ENCODE results near the gene FOXO3. TPM values are rescaled to one million over a fixed set of nuclear protein-coding genes. Genes with fewer than 3 reads are reported as not detected.

FOXO3 gene
- total and polyA plus RNA-seq, 2 donors from 2014 or later, result 9.4 to 76.1 TPM

DNA sequence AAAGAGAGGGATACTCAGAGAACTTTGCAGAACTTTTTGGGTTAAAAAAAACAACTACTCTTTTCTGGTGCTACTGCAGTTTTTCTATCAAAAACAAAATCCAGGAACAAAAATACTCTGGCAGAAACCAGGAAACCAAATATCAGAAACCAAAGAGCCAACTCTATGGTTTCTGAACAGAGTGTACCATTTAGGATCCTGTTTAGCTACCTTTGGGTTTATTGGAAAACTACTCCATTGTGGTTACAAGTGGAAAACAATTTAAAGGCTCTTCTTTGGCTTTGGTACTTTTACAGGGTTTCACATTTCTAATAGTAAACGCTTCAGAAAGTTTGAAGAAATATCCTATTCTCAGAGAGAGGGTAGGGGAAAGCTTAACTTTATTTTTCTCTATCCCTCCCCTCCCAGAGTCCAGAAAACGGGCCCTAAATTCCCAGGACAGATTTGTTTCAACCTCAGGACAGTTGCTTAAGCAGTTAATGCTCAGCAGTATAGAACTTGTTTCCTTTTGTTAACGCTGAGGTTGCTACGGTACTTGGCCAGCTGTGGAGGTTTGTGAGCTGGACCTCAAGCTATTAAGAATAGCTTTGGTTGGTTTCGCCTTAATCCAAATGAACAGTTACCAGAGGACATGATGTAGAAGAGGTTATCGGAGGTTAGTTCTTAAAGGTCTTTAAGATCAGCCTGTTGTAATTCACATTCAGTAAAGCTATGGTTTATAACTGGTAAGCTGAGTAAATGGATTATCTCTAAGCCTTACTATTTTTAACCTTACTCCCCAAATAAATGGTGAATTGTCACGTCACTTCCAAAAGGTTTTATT is 47.9 kb downstream of the FOXO3 start:
- Histone ChIP-seq H3K4me1 (ENCODE audit: control insufficient read depth in 2 of 3, insufficient read depth in 2 of 3, low read depth in 1 of 3, low read length in 3 of 3) (peaks cover 5 to 24% (median 11%) of the 10 kb centered on the region in 3 donors), H3K27ac (ENCODE audit: low read depth in 2 of 2, low read length in 2 of 2) (no peak overlapping the region), H3K36me3 (ENCODE audit: control insufficient read depth in 2 of 3, insufficient read depth in 3 of 3, low read length in 3 of 3) (no peaks in the 10 kb centered on the region), H3K4me3 (ENCODE audit: low read length in 3 of 3) (no peak overlapping the region), H3K9ac (ENCODE audit: low read length in 3 of 3) (no peak overlapping the region), H3K9me3 (ENCODE audit: control insufficient read depth in 2 of 3, insufficient read depth in 1 of 3, low read length in 3 of 3) (peaks cover 0 to 5% (median 0%) of the 10 kb centered on the region in 3 donors), H3K27me3 (ENCODE audit: control insufficient read depth, insufficient read depth, low read length) (no peaks in the 10 kb centered on the region)
- TF ChIP-seq, protein P1, sequence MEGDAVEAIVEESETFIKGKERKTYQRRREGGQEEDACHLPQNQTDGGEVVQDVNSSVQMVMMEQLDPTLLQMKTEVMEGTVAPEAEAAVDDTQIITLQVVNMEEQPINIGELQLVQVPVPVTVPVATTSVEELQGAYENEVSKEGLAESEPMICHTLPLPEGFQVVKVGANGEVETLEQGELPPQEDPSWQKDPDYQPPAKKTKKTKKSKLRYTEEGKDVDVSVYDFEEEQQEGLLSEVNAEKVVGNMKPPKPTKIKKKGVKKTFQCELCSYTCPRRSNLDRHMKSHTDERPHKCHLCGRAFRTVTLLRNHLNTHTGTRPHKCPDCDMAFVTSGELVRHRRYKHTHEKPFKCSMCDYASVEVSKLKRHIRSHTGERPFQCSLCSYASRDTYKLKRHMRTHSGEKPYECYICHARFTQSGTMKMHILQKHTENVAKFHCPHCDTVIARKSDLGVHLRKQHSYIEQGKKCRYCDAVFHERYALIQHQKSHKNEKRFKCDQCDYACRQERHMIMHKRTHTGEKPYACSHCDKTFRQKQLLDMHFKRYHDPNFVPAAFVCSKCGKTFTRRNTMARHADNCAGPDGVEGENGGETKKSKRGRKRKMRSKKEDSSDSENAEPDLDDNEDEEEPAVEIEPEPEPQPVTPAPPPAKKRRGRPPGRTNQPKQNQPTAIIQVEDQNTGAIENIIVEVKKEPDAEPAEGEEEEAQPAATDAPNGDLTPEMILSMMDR (IDR thresholded peaks at IDR 0.05; ENCODE audit: borderline replicate concordance, extremely low read depth, insufficient read depth), result no peak
- no peak for FAIRE-seq
- DNase-seq, result no peak
- intact Hi-C loops (cut with DNase I), result no loop called here

DNA sequence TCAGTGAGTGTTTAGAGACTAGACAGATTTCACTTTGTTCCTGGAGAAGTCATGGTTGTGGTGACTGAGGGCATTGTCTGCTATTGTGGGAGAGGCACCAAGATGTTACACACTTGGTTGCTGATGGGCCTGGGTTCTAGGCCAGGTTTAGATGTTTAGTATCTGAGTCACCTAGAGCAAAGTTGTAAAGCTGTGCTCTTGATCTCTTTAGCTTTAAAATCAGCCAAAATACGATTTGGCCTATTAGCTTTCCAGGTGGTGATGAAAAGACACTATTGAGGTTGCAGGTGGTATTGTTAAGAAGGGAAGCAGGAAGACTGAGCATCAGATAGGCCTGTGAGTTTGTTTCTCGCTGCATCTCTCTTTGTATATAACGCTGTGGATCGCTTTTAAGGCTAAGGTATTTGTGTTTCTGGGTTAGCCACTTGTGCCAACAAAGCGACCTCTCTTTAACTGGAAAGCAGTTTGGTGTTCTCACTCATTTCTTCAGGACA is 48.6 kb downstream of the FOXO3 start:
- intact Hi-C loops (cut with DNase I), result no loop called here
- Histone ChIP-seq H3K9me3 (ENCODE audit: control insufficient read depth in 2 of 3, insufficient read depth in 1 of 3, low read length in 3 of 3) (peaks cover 0 to 5% (median 0%) of the 10 kb centered on the region in 3 donors), H3K27me3 (ENCODE audit: control insufficient read depth, insufficient read depth, low read length) (no peaks in the 10 kb centered on the region), H3K9ac (ENCODE audit: low read length in 3 of 3) (no peak overlapping the region), H3K36me3 (ENCODE audit: control insufficient read depth in 2 of 3, insufficient read depth in 3 of 3, low read length in 3 of 3) (no peaks in the 10 kb centered on the region), H3K27ac (ENCODE audit: low read depth in 2 of 2, low read length in 2 of 2) (peak overlapping the region in 1 of 2 donors; percentile 23), H3K4me1 (ENCODE audit: control insufficient read depth in 2 of 3, insufficient read depth in 2 of 3, low read depth in 1 of 3, low read length in 3 of 3) (peaks cover 5 to 28% (median 11%) of the 10 kb centered on the region in 3 donors), H3K4me3 (ENCODE audit: low read length in 3 of 3) (no peak overlapping the region)
- FAIRE-seq (no peak), DNase-seq (no peak)
- TF ChIP-seq, protein P1 (IDR thresholded peaks at IDR 0.05; ENCODE audit: borderline replicate concordance, extremely low read depth, insufficient read depth), result no peak

- Histone ChIP-seq H3K27me3 (ENCODE audit: control insufficient read depth, insufficient read depth, low read length) (no peaks in the 10 kb centered on the region), H3K9me3 (ENCODE audit: control insufficient read depth in 2 of 3, insufficient read depth in 1 of 3, low read length in 3 of 3) (peaks cover 0 to 5% (median 0%) of the 10 kb centered on the region in 3 donors), H3K36me3 (ENCODE audit: control insufficient read depth in 2 of 3, insufficient read depth in 3 of 3, low read length in 3 of 3) (no peaks in the 10 kb centered on the region), H3K4me3 (ENCODE audit: low read length in 3 of 3) (no peak overlapping the region), H3K9ac (ENCODE audit: low read length in 3 of 3) (no peak overlapping the region), H3K27ac (ENCODE audit: low read depth in 2 of 2, low read length in 2 of 2) (no peak overlapping the region), H3K4me1 (ENCODE audit: control insufficient read depth in 2 of 3, insufficient read depth in 2 of 3, low read depth in 1 of 3, low read length in 3 of 3) (peaks cover 5 to 28% (median 11%) of the 10 kb centered on the region in 3 donors)
- no peak for DNase-seq
- intact Hi-C loops (cut with DNase I), result no loop called here
- FAIRE-seq, result no peak
- TF ChIP-seq, protein P1 (IDR thresholded peaks at IDR 0.05; ENCODE audit: borderline replicate concordance, extremely low read depth, insufficient read depth), result no peak
Observed at GRCh38 chr6:108610270-108610839, 49.6 kb downstream of the FOXO3 start.
